ENCODE measurements around the gene CYB5R2. TPM values are rescaled to one million over a fixed set of nuclear protein-coding genes. Genes with fewer than 3 reads are reported as not detected.

The CYB5R2 gene
- polyA plus RNA-seq, 1 donor (not counting 4 experiments of a cell fraction or from before 2014, with no cell fraction given), result 24.7 TPM

GRCh38 chr11:7666292-7666866, 6.9 kb downstream of the CYB5R2 start:
- Histone ChIP-seq H3K9me3 (ENCODE audit: control insufficient read depth, low read depth, low read length) (no peaks in the 10 kb centered on the region), H3K36me3 (ENCODE audit: control insufficient read depth in 2 of 2, extremely low read depth in 1 of 2, insufficient read depth in 2 of 2, low read length in 2 of 2) (peaks cover 0 to 11% of the 10 kb centered on the region in 2 experiments), H3K79me2 (ENCODE audit: control insufficient read depth, insufficient read depth, low read length) (no peaks in the 10 kb centered on the region), H3K27me3 (ENCODE audit: control insufficient read depth, extremely low read depth, insufficient read depth, low read length) (no peaks in the 10 kb centered on the region), H3K9me1 (ENCODE audit: control insufficient read depth, extremely low read depth, insufficient read depth, low read length) (no peaks in the 10 kb centered on the region), H3K4me2 (ENCODE audit: control insufficient read depth, extremely low read depth, insufficient read depth, low read depth, low read length) (no peak overlapping the region), H3K4me3 (ENCODE audit: control insufficient read depth in 2 of 3, extremely low read depth in 1 of 3, insufficient read depth in 2 of 3, low read depth in 1 of 3, low read length in 3 of 3) (no peak overlapping the region), H2AFZ (ENCODE audit: control insufficient read depth, low read length) (no peak overlapping the region), H4K20me1 (ENCODE audit: control insufficient read depth, extremely low read depth, insufficient read depth, low read length) (no peaks in the 10 kb centered on the region), H3K9ac (ENCODE audit: control insufficient read depth, extremely low read depth, insufficient read depth, low read length) (no peak overlapping the region), H3K4me1 (ENCODE audit: control insufficient read depth, extremely low read depth, insufficient read depth, low read length) (peaks cover 25% of the 10 kb centered on the region), H3K27ac (ENCODE audit: control insufficient read depth, insufficient read depth, low read length) (no peak overlapping the region)
- TF ChIP-seq, protein P1, sequence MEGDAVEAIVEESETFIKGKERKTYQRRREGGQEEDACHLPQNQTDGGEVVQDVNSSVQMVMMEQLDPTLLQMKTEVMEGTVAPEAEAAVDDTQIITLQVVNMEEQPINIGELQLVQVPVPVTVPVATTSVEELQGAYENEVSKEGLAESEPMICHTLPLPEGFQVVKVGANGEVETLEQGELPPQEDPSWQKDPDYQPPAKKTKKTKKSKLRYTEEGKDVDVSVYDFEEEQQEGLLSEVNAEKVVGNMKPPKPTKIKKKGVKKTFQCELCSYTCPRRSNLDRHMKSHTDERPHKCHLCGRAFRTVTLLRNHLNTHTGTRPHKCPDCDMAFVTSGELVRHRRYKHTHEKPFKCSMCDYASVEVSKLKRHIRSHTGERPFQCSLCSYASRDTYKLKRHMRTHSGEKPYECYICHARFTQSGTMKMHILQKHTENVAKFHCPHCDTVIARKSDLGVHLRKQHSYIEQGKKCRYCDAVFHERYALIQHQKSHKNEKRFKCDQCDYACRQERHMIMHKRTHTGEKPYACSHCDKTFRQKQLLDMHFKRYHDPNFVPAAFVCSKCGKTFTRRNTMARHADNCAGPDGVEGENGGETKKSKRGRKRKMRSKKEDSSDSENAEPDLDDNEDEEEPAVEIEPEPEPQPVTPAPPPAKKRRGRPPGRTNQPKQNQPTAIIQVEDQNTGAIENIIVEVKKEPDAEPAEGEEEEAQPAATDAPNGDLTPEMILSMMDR (optimal IDR thresholded peaks at IDR 0.05 in 1 of 3, IDR thresholded peaks at IDR 0.05 in 1 of 3, conservative IDR thresholded peaks at IDR 0.05 in 1 of 3; ENCODE audit: extremely low read depth in 1 of 3, insufficient read depth in 2 of 3, low read length in 3 of 3), result no peak
- no peak for TF ChIP-seq EZH2 (IDR thresholded peaks at IDR 0.05; ENCODE audit: low read length)
- dilution Hi-C loops (cut with MboI; ENCODE audit: extremely low pct_ligation_motif_present, low sequenced_read_pairs), result no loop called here
- DNase-seq (ENCODE audit: low read depth, low spot score) (no peak), FAIRE-seq (no peak)

- Histone ChIP-seq H3K9me3 (ENCODE audit: control insufficient read depth, low read depth, low read length) (no peaks in the 10 kb centered on the region), H2AFZ (ENCODE audit: control insufficient read depth, low read length) (no peak overlapping the region), H3K4me1 (ENCODE audit: control insufficient read depth, extremely low read depth, insufficient read depth, low read length) (peaks cover 18% of the 10 kb centered on the region), H3K27me3 (ENCODE audit: control insufficient read depth, extremely low read depth, insufficient read depth, low read length) (no peaks in the 10 kb centered on the region), H3K4me2 (ENCODE audit: control insufficient read depth, extremely low read depth, insufficient read depth, low read depth, low read length) (no peak overlapping the region), H4K20me1 (ENCODE audit: control insufficient read depth, extremely low read depth, insufficient read depth, low read length) (no peaks in the 10 kb centered on the region), H3K9ac (ENCODE audit: control insufficient read depth, extremely low read depth, insufficient read depth, low read length) (no peak overlapping the region), H3K4me3 (ENCODE audit: control insufficient read depth in 2 of 3, extremely low read depth in 1 of 3, insufficient read depth in 2 of 3, low read depth in 1 of 3, low read length in 3 of 3) (no peak overlapping the region), H3K27ac (ENCODE audit: control insufficient read depth, insufficient read depth, low read length) (no peak overlapping the region), H3K79me2 (ENCODE audit: control insufficient read depth, insufficient read depth, low read length) (no peaks in the 10 kb centered on the region), H3K36me3 (ENCODE audit: control insufficient read depth in 2 of 2, extremely low read depth in 1 of 2, insufficient read depth in 2 of 2, low read length in 2 of 2) (peaks cover 0 to 11% of the 10 kb centered on the region in 2 experiments), H3K9me1 (ENCODE audit: control insufficient read depth, extremely low read depth, insufficient read depth, low read length) (no peaks in the 10 kb centered on the region)
- TF ChIP-seq, protein P1 (optimal IDR thresholded peaks at IDR 0.05 in 1 of 3, IDR thresholded peaks at IDR 0.05 in 1 of 3, conservative IDR thresholded peaks at IDR 0.05 in 1 of 3; ENCODE audit: extremely low read depth in 1 of 3, insufficient read depth in 2 of 3, low read length in 3 of 3), result peak; percentile 94 to 100 (median 95)
- no peak for TF ChIP-seq EZH2 (IDR thresholded peaks at IDR 0.05; ENCODE audit: low read length)
- peak; percentile 59 for FAIRE-seq
- dilution Hi-C loops (cut with MboI; ENCODE audit: extremely low pct_ligation_motif_present, low sequenced_read_pairs), result no loop called here
- no peak for DNase-seq (ENCODE audit: low read depth, low spot score)
Observed at GRCh38 chr11:7665473-7666291, 7.6 kb downstream of the CYB5R2 start.
